Testis (tissue), 2 donors: ENCODE data around the gene TMEM223.

ENCODE experiments used
- CTCF ChIP-seq, 3 experiments: fragments of 450-650 bp in 2 of 3; fragments of 200-600 bp in 1 of 3; sonication (generic) in 1 of 3; IDR thresholded peaks; one replicate each; pipeline ENCODE4 v1.5.1; 2016 to 2019; ENCODE audit warnings: antibody characterized with exemption in 3 of 3, mild to moderate bottlenecking in 2 of 3, moderate library complexity in 1 of 3
- POLR2A ChIP-seq: fragments of 450-650 bp; IDR thresholded peaks from one replicate; pipeline ENCODE4 v1.6.1; 2017; ENCODE audit warnings: antibody characterized with exemption, mild to moderate bottlenecking, moderate library complexity

GRCh38 chr11:62806611-62807121 is 14.9 kb upstream of the TMEM223 start:
- TF ChIP-seq CTCF (IDR thresholded peaks at IDR 0.05) (no peak), POLR2A (no peak)
